ENCODE data around the gene CELSR1.

Gene CELSR1

GRCh38 chr22:46381142-46381541, 156.3 kb downstream of the CELSR1 start:
- no peak for DNase-seq (ENCODE audit: low read depth in 1 of 2, low spot score in 1 of 2)
- Histone ChIP-seq H3K27ac (replicated peaks) (no peak overlapping the region), H3K4me3 (replicated peaks; ENCODE audit: insufficient read depth, low read length) (no peak overlapping the region), H3K27me3 (ENCODE audit: insufficient read depth, poor library complexity, severe bottlenecking) (no peaks in the 10 kb centered on the region)
- TF ChIP-seq CTCF (IDR thresholded peaks at IDR 0.05; ENCODE audit: insufficient read depth, low read length) (no peak), POLR2AphosphoS5 (IDR thresholded peaks at IDR 0.05; ENCODE audit: low read depth) (no peak), SPI1 (IDR thresholded peaks at IDR 0.05; ENCODE audit: borderline replicate concordance, low read depth) (no peak), GABPA (IDR thresholded peaks at IDR 0.05; ENCODE audit: low read depth) (no peak)

GRCh38 chr22:46380581-46380980, 156.8 kb downstream of the CELSR1 start:
- DNase-seq (ENCODE audit: low read depth in 1 of 2, low spot score in 1 of 2), result no peak
- Histone ChIP-seq H3K27me3 (ENCODE audit: insufficient read depth, poor library complexity, severe bottlenecking) (no peaks in the 10 kb centered on the region), H3K4me3 (replicated peaks; ENCODE audit: insufficient read depth, low read length) (no peak overlapping the region), H3K27ac (replicated peaks) (no peak overlapping the region)
- TF ChIP-seq CTCF (IDR thresholded peaks at IDR 0.05; ENCODE audit: insufficient read depth, low read length), result no peak
- TF ChIP-seq GABPA (IDR thresholded peaks at IDR 0.05; ENCODE audit: low read depth), result no peak
- TF ChIP-seq POLR2AphosphoS5 (IDR thresholded peaks at IDR 0.05; ENCODE audit: low read depth), result no peak
- TF ChIP-seq REST (IDR thresholded peaks at IDR 0.05; ENCODE audit: insufficient replicate concordance, low read depth), result no peak

GRCh38 chr22:46380069-46380468, 157.4 kb downstream of the CELSR1 start:
- Histone ChIP-seq H3K27ac (replicated peaks) (no peak overlapping the region), H3K4me3 (replicated peaks; ENCODE audit: insufficient read depth, low read length) (no peak overlapping the region), H3K27me3 (ENCODE audit: insufficient read depth, poor library complexity, severe bottlenecking) (no peaks in the 10 kb centered on the region)
- DNase-seq (ENCODE audit: low read depth in 1 of 2, low spot score in 1 of 2), result no peak
- TF ChIP-seq REST (IDR thresholded peaks at IDR 0.05; ENCODE audit: insufficient replicate concordance, low read depth), result no peak
- TF ChIP-seq POLR2AphosphoS5 (IDR thresholded peaks at IDR 0.05; ENCODE audit: low read depth), result no peak
- TF ChIP-seq SPI1 (IDR thresholded peaks at IDR 0.05; ENCODE audit: borderline replicate concordance, low read depth), result no peak
- TF ChIP-seq GABPA (IDR thresholded peaks at IDR 0.05; ENCODE audit: low read depth), result no peak
- no peak for TF ChIP-seq CTCF (IDR thresholded peaks at IDR 0.05; ENCODE audit: insufficient read depth, low read length)
